DMS 273 (cell line): ENCODE measurements around the gene PCA3.

Source experiments
- DNase-seq: peaks from one replicate; lab custom pipeline; 2025; ENCODE audit not compliant: unreplicated experiment; lab: John Stamatoyannopoulos, UW

Gene PCA3

GRCh38 chr9:76818271-76818670, 54.0 kb downstream of the PCA3 start:
- DNase-seq: peak; percentile 19

GRCh38 chr9:76820431-76820830, 56.2 kb downstream of the PCA3 start:
- DNase-seq: no peak

GRCh38 chr9:76827296-76828080, 63.2 kb downstream of the PCA3 start:
- DNase-seq: no peak

- no peak for DNase-seq
Measured at GRCh38 chr9:76828447-76828846, 64.2 kb downstream of the PCA3 start.

GRCh38 chr9:76835571-76836283, 71.5 kb downstream of the PCA3 start:
- peak; percentile 1 for DNase-seq
